Spleen (tissue), 11 donors: ENCODE measurements around the gene SNAI1. TPM values are rescaled to one million over a fixed set of nuclear protein-coding genes. Genes with fewer than 3 reads are reported as not detected.

Experiments
- DNase-seq: peaks from one replicate; pipeline ENCODE4 v3.0.0-alpha.2; 2020
- H3K27ac ChIP-seq, 8 donors: fragments of 200-600 bp; sonication (generic) in 7 of 8; 1 replicate in 4 of 8; 2 replicates in 4 of 8; pipeline versions ENCODE4 v1.5.0 to v1.8.0; 2016 to 2021; ENCODE audit warnings: inconsistent platforms in 4 of 8, mild to moderate bottlenecking in 4 of 8, moderate library complexity in 1 of 8
- H3K27me3 ChIP-seq, 7 donors: fragments of 200-600 bp; sonication (generic) in 6 of 7; replicated peaks in 1 of 7; 1 replicate in 4 of 7; 2 replicates in 3 of 7; pipeline versions ENCODE4 v1.5.0 to v1.8.0; 2016 to 2021; ENCODE audit warnings: inconsistent platforms in 3 of 7, mild to moderate bottlenecking in 1 of 7
- H3K36me3 ChIP-seq, 6 donors: fragments of 200-600 bp; sonication (generic) in 5 of 6; 1 replicate in 4 of 6; 2 replicates in 2 of 6; pipeline versions ENCODE4 v1.5.0 to v1.8.0; 2016 to 2021; ENCODE audit warnings: inconsistent platforms in 2 of 6
- H3K4me1 ChIP-seq, 6 donors: fragments of 200-600 bp; sonication (generic) in 5 of 6; 1 replicate in 3 of 6; 2 replicates in 3 of 6; pipeline versions ENCODE4 v1.5.0 to v1.8.0; 2016 to 2021; ENCODE audit warnings: inconsistent platforms in 3 of 6
- H3K4me3 ChIP-seq, 8 donors: fragments of 200-600 bp; sonication (generic) in 7 of 8; 1 replicate in 4 of 8; 2 replicates in 4 of 8; pipeline versions ENCODE4 v1.5.0 to v1.8.0; 2016 to 2021; ENCODE audit warnings: inconsistent platforms in 4 of 8, mild to moderate bottlenecking in 4 of 8, moderate library complexity in 2 of 8
- H3K9me3 ChIP-seq, 8 donors: fragments of 200-600 bp; sonication (generic) in 7 of 8; 1 replicate in 4 of 8; 2 replicates in 4 of 8; pipeline versions ENCODE4 v1.5.0 to v1.8.0; 2016 to 2021; ENCODE audit warnings: inconsistent platforms in 4 of 8
- POLR2A ChIP-seq, 3 donors: fragments of 450-650 bp; IDR thresholded peaks; one replicate each; pipeline ENCODE4 v1.5.1; 2017; ENCODE audit warnings: antibody characterized with exemption in 3 of 3, mild to moderate bottlenecking in 1 of 3
- POLR2AphosphoS5 ChIP-seq, 3 donors: sonication (generic); formaldehyde crosslinking; IDR thresholded peaks; one replicate each; pipeline ENCODE4 v1.5.1; 2017; ENCODE audit warnings: antibody characterized with exemption in 3 of 3
- WGBS, 5 donors: extraction: QIAGEN DNeasy Blood & Tissue Kit in 3 of 5; methylation state at CpG; one replicate each; pipeline versions ENCODE4 v1.1.5 to v1.1.7; 2013 to 2018; 5-methylcytosine and 5-hydroxymethylcytosine counted together
- intact Hi-C: fragments of 100-400 bp; cut with DNase I; formaldehyde crosslinking; loops from one replicate; pipeline ENCODE4 v1.15.0; 2023; ENCODE audit warnings: low total_unique reads
- polyA plus RNA-seq, 3 donors: library from polyadenylated mRNA; stranded (reverse); fragments of 200-250 nt; gene quantifications; one replicate each; pipeline ENCODE4 v1.2.1, GENCODE V29; 2013
- small RNA-seq, 4 donors: library from RNA; depleted of rRNA; stranded (forward); fragments of <200 nt; gene quantifications; one replicate each; pipeline ENCODE3, GENCODE V24; 2016
- total RNA-seq, 7 donors: library from RNA; depleted of rRNA in 3 of 7; stranded (reverse); fragments of >200 nt in 3 of 7; fragmentation: NEBNext Ultra II Directional in 4 of 7; extraction: Animal tissue kit (Norgen Biotek cat#: 25700) in 4 of 7; gene quantifications; one replicate each; pipeline versions ENCODE4 v1.1.0 to v1.2.1, GENCODE V29; 2016 to 2021
- TF ChIP-seq, protein P1 (sequence below), 11 experiments: fragments of 200-600 bp in 7 of 11; fragments of 450-650 bp in 4 of 11; sonication (generic) in 4 of 11; IDR thresholded peaks in 8 of 11; conservative IDR thresholded peaks in 3 of 11; 1 replicate in 7 of 11; 2 replicates in 4 of 11; pipeline versions ENCODE4 v1.4.0 to v1.8.0; 2016 to 2021; ENCODE audit warnings: antibody characterized with exemption in 11 of 11, inconsistent platforms in 4 of 11, mild to moderate bottlenecking in 1 of 11
- donor health status: healthy with polysubstance abuse.
- donor health status: DM: no; HTN: no; CAD: no; lungs with moderate emphysema.
- donor health status: DM: no; HTN: no; CAD: no.
- donor health status: Bipolar disorder and iron deficiency.
- donor health status: healthy.
- donor health status: DM: no; HTN: no; CAD: no.
- donor health status: DM: yes; HTN: yes; CAD: no.

Gene SNAI1
- total and polyA plus RNA-seq, 10 donors = 1.3 to 10.5 (median 5.2) TPM

DNA sequence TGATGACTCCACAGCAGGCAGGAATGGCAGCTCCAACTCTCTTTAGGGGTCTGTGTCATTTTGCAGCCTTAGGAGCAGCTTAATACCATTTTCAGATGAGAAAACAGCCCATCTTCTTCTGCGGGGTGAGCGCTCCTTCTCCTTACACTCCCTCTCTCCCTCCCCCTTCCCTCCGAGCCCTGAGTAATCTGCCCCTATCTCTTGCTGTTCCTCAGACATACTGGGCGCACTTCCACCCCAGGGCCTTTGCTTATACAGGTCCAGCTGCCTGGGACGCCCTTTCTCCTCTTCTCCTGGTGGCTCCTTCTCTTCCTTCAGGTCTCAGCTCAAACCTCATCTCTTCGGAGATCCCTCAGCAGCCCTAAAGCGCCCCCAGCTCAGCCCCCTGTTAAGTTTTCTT is 54.8 kb downstream of the SNAI1 start:
- no peak overlapping the region for H3K27ac ChIP-seq

DNA sequence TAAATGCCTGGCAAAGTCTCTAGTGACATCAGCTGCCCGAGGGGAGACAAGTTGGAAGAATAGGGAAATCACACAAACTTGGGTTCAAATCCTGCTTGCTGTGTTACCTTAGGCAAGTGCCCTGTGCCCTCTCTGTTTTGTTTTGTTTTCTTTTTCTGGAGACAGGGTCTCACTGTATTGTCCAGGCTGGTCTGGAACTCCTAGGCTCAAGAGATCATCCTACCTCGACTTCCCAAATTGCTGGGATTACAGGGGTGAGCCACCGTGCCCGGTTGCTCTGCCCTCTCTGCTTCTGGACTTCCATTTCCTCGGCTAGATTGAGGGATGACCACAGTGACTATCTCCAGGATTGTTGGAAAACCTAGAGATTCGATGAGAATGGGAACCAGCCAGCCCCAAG is 55.4 kb downstream of the SNAI1 start:
- Histone ChIP-seq H3K4me3 (no peak overlapping the region), H3K36me3 (no peaks in the 10 kb centered on the region), H3K27me3 (no peaks in the 10 kb centered on the region), H3K4me1 (peaks cover 0 to 42% (median 13%) of the 10 kb centered on the region in 6 donors), H3K27ac (no peak overlapping the region), H3K9me3 (no peaks in the 10 kb centered on the region)
- WGBS, 5 donors = 66 to 88% (median 87%) methylated on average over 6 of the region's 6 CpGs
- intact Hi-C loops = no loop called here
- DNase-seq = no peak
- no peak for TF ChIP-seq POLR2AphosphoS5 (IDR thresholded peaks at IDR 0.05)
- no peak for TF ChIP-seq POLR2A (IDR thresholded peaks at IDR 0.05)
- TF ChIP-seq, protein P1, sequence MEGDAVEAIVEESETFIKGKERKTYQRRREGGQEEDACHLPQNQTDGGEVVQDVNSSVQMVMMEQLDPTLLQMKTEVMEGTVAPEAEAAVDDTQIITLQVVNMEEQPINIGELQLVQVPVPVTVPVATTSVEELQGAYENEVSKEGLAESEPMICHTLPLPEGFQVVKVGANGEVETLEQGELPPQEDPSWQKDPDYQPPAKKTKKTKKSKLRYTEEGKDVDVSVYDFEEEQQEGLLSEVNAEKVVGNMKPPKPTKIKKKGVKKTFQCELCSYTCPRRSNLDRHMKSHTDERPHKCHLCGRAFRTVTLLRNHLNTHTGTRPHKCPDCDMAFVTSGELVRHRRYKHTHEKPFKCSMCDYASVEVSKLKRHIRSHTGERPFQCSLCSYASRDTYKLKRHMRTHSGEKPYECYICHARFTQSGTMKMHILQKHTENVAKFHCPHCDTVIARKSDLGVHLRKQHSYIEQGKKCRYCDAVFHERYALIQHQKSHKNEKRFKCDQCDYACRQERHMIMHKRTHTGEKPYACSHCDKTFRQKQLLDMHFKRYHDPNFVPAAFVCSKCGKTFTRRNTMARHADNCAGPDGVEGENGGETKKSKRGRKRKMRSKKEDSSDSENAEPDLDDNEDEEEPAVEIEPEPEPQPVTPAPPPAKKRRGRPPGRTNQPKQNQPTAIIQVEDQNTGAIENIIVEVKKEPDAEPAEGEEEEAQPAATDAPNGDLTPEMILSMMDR (IDR thresholded peaks at IDR 0.05 in 8 of 11, conservative IDR thresholded peaks at IDR 0.05 in 3 of 11) = no peak

More for the DNA sequence above, 54.8 kb downstream of the SNAI1 start:
- Histone ChIP-seq H3K27me3 (no peaks in the 10 kb centered on the region), H3K4me3 (no peak overlapping the region), H3K36me3 (no peaks in the 10 kb centered on the region), H3K9me3 (no peaks in the 10 kb centered on the region), H3K4me1 (peaks cover 0 to 43% (median 13%) of the 10 kb centered on the region in 6 donors)
- TF ChIP-seq POLR2AphosphoS5 (IDR thresholded peaks at IDR 0.05) (no peak), POLR2A (IDR thresholded peaks at IDR 0.05) (no peak)
- TF ChIP-seq, protein P1 (IDR thresholded peaks at IDR 0.05 in 8 of 11, conservative IDR thresholded peaks at IDR 0.05 in 3 of 11) = no peak
- no peak for DNase-seq
- intact Hi-C loops = no loop called here
- WGBS, 5 donors = 88 to 95% (median 90%) methylated on average over 7 of the region's 7 CpGs

Small RNAs within 50 kb of the gene (small RNA-seq; reads per million reads assigned to genes)
- 0 reads per million in 4 donors for gene RF00017
- gene RNU6-147P = 0 reads per million in 4 donors

Other genes starting within 250 kb of the SNAI1 start
- 10 to 100 TPM; 15.9 to 35.3 (median 28.6) TPM for gene SLC9A8, start 170.2 kb upstream of the SNAI1 start, total RNA-seq
- 10 to 100 TPM in 1 of 3 donors, 1 to 10 TPM in 2; 4.6 to 11.9 (median 8.9) TPM for gene SLC9A8, start 170.2 kb upstream of the SNAI1 start, polyA plus RNA-seq
- 10 to 100 TPM; 11.2 to 33.2 (median 17.2) TPM for gene SPATA2, start 67.5 kb upstream of the SNAI1 start, total RNA-seq
- 1 to 10 TPM; 2.9 to 8.0 (median 4.1) TPM for gene SPATA2, start 67.5 kb upstream of the SNAI1 start, polyA plus RNA-seq
- 100 to 1,000 TPM in 6 of 7 donors, 10 to 100 TPM in 1; 96.5 to 246 (median 113) TPM for gene RNF114, start 46.6 kb upstream of the SNAI1 start, total RNA-seq
- gene RNF114, start 46.6 kb upstream of the SNAI1 start, polyA plus RNA-seq = 10 to 100 TPM; 35.5 to 62.0 (median 37.6) TPM
- 100 to 1,000 TPM; 110 to 140 (median 131) TPM for gene UBE2V1, start 130.2 kb downstream of the SNAI1 start, total RNA-seq
- gene UBE2V1, start 130.2 kb downstream of the SNAI1 start, polyA plus RNA-seq = 10 to 100 TPM; 62.3 to 76.9 (median 69.5) TPM
- gene PEDS1, start 170.7 kb downstream of the SNAI1 start, total RNA-seq = 10 to 100 TPM; 15.3 to 24.8 (median 20.3) TPM
- gene PEDS1, start 170.7 kb downstream of the SNAI1 start, polyA plus RNA-seq = 10 to 100 TPM in 2 of 3 donors, 1 to 10 TPM in 1; 9.6 to 14.3 (median 12.2) TPM
- 100 to 1,000 TPM in 5 of 7 donors, 10 to 100 TPM in 2; 64.7 to 273 (median 145) TPM for gene CEBPB, start 207.8 kb downstream of the SNAI1 start, total RNA-seq
- gene CEBPB, start 207.8 kb downstream of the SNAI1 start, polyA plus RNA-seq = 10 to 100 TPM; 24.2 to 26.0 (median 25.3) TPM